Stimulated activated CD8-positive, alpha-beta memory T cell treated with anti-CD3 and anti-CD28 coated beads, Interleukin-7, amount 100 ng/mL, for 1 hour (primary cell): Measurements from ENCODE around the gene RRM1.
"Not testable (repeated sequence)": the region's sequence is repeated elsewhere in the genome, so short reads cannot be mapped to it uniquely, and the experiment has no call there.

Source experiments
- DNase-seq, 2 donors: peaks; one replicate each; pipeline ENCODE4 v3.0.0-alpha.2; 2020; ENCODE audit warnings: low read depth in 2 of 2

Gene RRM1

DNA sequence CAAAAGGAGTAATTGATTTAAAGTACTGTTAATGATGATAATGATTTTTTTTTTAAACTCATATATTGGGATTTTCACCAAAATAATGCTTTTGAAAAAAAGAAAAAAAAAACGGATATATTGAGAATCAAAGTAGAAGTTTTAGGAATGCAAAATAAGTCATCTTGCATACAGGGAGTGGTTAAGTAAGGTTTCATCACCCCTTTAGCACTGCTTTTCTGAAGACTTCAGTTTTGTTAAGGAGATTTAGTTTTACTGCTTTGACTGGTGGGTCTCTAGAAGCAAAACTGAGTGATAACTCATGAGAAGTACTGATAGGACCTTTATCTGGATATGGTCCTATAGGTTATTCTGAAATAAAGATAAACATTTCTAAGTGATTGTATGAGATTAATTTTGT, 43.9 kb downstream of the RRM1 start:
- no peak for DNase-seq

DNA sequence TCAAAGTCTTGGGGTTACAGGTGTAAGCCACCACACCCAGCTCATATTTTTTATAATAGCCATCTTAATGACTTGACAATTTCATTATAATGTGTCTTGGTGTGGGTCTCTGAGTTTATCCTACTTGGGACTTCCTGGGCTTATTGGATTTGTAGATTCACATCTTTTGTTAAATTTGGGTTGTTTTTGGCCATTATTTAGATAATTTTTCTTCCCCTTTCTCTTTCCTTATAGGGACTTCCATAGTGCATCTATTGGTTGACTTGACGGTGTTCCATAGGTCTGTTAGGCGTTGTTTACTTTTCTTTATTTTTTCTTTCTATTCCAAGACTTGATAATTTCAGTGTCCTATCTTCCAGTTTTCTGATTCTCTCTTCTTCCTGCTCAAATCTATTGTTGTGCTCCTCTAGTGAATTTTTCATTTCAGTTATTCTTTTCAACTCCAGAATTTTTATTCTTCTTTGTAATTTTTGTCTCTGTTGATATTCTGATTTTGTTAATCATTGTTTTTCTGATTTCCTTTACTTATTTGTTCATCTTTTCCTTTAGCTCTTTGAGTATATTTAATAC, 45.6 kb downstream of the RRM1 start:
- DNase-seq: no peak

DNA sequence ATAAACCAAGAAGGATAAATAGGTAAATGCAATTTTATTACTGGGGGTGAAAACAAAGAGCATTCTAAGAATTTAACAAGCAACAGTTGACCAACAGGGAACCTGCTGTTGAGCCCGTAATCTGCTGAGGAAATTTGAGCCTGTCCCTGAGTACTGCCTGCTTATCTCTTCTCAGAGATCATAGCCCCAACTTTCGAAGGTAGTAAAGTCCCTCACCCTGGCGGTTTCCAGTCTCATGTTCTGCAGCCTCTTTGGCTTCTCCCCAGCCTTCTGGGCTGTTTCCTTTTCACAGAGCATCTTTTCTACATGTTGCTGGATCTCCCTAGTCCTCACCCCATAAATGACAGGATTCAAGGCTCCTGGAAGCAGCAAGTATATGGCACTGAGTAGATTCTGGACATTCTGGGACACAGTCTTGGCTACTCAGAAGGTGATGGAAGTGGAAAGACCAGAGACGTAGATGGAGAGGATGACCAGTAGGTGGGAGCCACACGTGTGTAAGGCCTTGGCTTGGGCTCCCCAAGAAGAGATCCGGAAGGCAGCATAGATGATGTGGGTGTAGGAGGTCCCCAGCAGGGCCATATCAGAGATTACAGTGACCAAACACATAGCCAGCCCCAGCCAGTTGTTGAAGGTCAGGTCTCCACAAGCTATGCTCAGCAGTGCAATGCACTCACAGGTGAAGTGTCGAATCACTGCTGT, 51.6 kb downstream of the RRM1 start:
- DNase-seq: no peak

DNA sequence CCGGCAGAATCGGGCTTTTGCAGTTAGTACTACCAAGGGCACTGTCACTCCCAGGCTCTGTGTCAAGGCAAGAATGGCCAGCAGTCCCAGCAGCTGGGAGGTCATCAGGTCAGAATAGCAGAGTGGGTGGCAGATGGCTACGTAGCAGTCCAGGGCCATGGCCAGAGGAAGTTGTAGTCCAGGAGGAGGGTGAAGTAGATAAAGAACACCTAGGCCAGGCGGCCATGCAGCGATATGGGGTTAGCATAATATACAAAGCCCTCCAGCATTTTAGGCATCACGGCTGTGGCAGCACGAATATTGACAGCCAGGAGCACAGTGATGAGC, 52.1 kb downstream of the RRM1 start:
- no peak for DNase-seq

DNA sequence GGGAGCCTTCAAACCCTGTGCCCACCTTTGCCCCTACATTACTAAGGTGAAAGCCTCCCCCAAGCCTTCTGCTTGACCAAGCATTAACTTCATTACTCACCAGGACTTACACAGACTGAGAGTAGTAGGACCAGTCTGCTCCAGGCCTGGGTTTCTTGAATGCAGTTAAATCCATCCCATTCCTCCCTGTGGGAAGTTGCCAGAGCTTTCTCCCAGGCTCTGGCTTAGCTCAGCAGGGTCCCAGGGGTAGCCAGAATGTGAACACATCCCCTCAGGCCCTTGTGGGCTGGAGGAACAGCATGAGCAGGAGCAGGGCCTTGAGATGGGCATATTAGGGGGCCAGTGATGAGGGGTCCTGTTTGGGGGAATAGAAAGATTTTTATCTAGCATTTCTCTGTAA, 59.9 kb downstream of the RRM1 start:
- DNase-seq: no peak

DNA sequence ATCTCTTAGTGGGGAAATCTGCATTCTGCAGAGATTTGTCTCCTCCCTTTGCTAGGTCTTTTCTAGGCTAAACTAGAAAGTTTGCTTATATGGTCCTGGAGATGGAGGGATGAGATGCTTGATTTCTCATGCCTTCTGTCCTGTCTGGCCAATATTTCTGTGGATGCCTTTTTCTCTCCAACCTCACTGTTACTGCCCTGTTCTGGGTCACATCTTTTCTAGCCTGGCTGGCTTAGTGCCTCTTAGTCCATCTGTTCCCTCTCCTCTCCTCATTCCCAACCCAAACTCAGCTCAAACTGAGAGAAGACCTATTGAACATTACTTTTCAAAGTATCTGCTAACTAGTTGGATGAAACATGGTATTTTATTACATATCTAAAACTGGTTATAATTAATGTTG, 62.0 kb downstream of the RRM1 start:
- no peak for DNase-seq

DNA sequence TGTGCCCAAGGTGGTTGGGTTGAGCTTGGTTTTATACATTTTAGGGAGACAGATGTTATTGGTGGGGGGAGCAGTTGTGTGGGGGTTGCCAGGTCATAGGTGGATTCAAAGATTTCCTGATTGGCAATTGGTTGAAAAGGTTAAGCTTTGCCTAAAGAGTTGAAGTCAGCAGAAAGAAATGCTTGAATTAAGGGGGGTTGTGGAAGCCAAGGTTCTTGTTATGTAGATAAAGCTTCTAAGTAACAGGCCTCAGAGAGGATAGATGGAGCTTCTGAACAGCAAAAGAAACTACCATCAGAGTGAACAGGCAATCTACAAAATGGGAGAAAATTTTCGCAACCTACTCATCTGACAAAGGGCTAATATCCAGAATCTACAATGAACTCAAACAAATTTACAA, 64.2 kb downstream of the RRM1 start:
- DNase-seq: not testable (repeated sequence)

DNA sequence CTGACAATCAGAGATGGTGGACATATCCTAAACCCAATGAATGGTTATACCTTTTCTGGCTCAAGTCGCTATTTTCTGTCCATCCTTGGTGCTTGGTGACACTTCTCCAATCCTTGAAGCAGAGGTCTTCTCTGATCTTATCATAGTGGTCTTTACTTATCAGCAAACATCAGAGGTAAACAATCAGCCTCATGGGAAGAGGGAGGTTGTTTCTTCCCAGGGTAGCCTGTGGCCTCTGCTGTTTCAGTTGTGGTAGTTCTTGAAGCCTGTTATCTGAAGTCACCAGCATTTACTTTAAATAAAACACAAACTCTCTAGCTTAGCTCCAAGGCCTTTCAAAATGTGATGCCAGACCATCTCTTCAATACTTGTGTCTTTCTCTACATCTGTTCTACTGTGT, 66.7 kb downstream of the RRM1 start:
- DNase-seq: no peak

DNA sequence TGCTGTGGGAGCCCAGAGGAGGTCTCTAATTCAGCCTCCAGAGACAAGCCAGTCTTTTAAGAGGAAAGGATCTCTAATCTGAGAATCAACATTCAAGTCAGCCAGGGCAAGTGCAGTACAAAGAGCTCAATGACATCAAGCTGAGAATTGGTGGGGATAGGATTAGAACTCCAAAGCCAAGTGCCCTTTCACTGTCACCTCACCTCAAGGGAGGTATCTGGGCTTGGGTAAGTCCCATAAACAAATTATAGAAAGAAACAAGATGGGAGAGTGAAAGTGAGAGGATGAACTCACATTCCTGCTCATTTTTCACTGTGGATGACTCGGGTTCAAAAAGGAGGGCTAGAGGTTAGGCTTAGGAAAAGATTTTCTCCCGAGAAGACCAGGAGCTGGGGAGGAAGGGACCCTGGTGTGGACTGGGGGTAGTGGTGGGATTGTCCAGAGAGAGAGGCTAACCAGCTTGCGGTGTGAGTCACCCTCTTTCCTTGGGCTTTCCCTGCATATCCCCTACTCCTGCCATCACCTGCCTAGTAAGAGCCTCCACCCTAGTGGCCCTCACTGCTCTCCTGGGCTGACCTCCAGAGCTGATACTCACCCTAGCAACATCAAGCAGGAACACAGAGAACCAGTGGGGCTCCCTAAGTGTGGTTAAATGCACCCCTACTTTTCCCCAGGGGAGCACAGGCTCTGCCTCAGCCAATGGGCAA, 70.4 kb downstream of the RRM1 start:
- DNase-seq: no peak

DNA sequence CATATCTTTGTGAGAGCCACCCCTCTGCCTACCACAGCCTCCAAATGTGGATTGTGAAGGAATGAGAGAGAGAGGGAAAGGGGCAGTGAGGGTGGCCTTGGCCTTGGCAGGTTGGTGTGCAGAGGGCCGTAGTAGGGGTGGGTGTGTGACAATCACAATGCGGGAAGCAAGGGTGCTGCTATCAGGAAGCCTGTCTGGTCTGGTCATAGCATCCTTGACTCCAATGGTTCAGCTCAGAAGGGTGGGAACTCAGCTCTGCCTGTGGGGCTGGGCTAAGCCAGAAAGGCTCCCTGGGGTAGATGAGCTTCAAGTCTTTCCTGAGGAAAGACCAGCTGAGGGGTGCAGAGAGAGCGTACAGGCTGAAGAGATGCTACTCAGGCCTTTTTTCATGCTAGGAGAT, 72.7 kb downstream of the RRM1 start:
- DNase-seq: no peak

DNA sequence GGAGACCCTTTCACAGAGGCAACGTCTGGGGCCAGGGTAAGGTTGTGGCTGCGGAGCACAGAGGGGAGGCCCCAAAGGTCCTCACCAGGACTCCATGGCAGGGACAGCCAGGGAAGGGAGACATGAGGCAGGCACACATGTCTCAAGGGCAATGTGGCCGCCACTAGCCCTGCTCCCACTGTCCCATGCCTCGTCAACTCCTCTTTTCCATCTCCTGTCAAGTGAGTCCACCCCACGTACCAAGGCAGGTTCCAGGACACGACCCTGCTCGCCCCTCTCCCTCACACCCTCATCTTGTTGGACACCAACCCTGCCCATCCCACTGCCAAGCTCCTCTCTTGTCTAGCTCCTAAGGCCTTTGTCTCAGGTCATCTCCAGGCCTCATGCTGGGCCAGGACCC, 73.2 kb downstream of the RRM1 start:
- DNase-seq: no peak

DNA sequence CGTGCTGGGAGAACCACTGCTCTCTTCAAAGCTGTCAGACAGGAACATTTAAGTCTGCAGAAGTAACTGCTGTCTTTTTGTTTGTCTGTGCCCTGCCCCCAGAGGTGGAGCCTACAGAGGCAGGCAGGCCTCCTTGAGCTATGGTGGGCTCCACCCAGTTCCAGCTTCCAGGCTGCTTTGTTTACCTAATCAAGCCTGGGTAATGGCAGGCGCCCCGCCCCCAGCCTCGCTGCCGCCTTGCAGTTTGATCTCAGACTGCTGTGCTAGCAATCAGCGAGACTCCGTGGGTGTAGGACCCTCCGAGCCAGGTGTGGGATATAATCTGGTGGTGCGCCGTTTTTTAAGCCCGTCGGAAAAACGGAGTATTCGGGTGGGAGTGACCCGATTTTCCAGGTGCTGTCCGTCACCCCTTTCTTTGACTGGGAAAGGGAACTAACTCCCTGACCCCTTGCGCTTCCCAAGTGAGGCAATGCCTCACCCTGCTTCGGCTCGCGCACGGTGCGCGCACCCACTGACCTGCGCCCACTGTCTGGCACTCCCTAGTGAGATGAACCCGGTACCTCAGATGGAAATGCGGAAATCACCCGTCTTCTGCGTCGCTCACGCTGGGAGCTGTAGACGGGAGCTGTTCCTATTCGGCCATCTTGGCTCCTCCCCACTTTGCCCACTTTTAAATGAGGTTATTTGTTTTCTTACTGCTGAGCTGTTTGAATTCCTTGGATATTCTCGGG, 81.2 kb downstream of the RRM1 start:
- DNase-seq: not testable (repeated sequence)

DNA sequence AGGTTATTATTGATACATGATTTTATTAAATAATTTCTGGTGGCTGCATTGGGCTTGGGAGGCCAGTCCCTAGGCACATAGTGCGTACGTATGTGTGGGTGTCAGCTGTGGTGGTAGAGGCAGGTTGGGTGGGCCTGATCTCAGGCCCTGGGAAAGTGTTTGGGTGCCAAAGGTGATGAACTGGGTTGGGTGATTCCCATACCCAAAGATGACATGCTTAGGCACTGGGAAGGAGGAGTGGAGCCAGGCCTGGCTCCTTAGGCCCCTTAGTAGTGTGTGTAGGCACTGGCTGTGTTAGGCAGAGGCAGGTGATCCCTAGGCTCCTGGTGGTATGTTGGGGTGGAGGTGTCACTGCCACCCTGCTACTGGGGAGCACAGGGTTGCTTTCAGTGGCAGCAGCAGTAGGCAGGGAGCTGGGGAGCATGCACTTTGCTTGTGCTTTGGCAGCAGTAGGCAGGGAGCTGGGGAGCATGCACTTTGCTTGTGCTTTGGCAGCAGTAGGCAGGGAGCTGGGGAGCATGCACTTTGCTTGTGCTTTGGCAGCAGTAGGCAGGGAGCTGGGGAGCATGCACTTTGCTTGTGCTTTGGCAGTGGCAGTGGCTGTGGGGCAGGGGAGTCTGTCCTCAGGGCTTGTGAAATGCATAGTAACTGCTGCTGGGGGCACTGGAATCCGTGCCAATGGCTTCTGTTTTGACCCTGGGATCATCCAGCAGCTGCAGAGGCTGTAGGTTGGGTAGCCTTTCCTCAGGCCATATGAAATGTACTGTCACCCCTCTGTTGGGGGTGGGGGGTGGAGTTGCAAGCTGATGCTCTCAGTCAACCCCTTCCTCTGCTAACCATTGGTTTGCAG, 84.4 kb downstream of the RRM1 start:
- no peak for DNase-seq

DNA sequence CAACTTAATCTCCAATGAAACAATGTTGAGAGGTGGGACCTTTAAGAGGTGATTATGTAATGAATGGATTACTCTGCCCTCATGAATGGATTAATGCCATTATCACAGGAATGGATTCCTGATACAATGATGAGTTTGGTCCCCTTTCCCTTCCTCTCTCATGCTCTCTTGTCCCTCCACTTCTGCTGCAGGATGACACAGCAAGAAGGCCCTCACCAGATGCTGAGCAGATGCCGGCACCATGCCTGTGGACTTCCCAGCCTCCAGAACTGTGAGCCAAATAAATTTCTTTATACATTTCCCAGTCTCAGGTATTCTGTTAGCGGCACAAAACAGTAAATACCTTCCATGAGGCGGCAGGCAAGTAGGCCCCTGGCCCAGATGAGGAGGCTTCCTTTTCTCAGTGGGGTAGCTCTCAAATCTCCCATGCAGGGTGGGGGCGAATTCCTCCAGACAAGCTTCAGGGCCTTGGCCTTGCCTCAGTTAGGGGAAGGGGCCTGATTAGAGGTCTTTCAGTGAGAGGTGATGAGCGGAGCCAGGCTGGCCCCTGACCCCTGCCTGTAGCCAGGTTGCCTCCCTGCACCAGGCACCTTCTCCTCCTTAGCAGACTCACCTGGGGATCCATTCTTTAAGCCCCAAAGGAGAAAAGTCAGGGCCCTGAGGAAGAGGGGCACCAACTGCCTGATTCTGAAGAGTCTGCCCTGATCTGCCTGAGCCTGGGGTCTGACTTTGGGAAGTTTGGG, 86.0 kb downstream of the RRM1 start:
- no peak for DNase-seq

DNA sequence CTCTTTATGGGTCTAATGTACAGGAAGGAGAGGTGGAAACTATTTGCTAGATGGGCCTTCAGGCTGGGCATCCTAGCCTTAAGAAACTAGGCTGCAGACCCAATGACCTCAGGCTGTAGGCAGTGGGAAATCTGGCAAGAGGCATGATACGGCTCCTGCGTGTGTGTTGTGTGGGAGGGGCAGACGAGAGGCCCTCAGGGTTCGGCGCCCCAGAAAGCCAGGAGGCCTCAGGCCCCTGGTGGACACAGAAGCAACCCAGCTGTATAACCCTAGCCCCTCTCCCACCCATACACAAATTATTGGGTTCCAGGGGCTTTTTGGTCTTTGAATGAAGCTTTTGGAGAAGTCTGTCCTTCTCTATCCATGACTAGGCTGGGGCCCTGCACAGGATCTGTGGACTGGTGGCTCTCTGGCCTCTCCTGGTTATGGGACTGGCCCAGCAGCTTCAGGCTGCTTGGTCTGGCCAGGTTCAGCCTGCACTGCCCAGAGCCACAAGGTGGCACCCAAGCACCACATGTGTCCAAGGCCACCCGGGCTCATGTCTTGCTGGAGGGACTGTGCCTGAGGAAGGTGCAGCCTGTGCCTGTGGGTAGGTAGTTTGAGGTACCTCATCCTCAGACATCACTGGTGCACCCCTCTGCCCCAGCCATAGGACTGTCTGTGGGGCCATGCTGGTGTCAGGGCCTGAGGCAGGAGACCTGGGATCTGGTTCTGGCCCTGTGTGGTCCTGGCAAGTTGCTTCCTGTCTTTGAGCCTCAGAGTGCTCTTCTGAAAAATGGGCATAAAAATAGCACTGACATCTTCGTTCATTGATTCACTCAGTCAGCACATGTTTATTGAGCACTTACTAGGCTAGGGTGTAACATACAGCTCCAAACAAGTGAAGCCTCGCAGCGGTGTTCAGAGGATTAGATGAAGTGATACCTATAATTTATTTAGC, 87.5 kb downstream of the RRM1 start:
- no peak for DNase-seq

DNA sequence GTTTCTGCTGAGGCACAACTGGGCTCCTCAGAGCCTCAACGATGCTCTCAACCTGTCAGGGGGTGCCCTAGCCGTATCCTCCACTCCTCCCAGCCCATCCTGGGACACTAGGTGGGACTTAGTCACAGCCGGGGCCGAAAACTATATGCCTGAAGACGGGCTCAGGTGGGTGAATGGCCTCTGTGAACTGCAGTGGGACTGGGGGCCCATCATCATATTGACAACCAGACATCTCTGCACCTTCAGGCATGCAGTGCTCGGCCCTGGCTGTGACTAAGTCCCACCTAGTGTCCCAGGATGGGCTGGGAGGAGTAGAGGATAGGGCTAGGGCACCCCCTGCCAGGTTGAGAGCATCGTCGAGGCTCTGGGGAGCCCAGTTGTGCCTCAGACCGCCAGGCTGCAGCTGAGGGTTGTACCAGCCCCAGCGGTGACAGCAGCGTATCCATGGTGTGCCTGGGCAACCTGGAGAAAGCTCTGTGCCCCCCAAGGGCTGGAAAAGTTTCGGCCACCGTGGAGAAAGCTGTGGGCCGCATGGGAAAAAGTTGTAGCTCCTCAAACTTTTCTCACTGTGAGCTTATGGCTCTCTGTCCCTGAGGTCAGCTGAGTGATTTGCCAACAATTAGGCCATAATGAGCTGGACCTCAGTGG, 88.9 kb downstream of the RRM1 start:
- no peak for DNase-seq

DNA sequence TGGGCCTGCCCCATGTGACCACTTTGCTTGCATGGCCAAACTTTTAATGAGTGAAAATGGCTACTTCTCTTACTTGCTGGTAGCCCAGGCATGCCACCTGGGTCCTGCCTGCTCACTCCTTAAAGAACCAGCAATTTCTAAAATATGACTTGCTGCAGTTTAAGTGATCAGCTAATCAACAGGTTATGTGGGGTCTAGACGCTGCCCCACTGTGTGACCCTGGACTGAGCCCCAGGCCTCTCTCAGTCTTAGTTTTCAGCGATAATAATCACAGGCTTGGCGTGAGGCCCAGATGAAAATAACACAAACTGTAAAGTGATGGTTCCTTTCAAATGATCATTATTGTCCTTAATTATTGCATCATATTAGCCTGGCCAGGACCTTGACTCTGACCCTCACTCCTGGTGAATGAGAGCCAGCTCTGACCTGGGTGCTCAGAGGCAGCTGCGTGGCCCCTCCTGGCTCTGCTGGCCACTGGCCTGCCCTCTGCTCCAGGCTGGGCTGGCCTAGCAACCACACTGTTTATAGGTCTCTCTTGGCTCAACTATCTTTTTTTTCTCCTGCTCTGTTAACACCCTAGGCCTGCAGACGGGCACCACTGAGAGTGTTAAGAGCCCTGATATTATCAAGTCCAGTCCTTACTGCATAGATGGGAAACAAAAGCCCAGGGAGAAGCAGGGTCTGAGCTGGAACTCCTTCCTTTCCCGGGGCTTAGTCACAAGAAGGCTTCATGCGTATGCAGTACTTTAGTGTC, 89.7 kb downstream of the RRM1 start:
- DNase-seq: no peak

DNA sequence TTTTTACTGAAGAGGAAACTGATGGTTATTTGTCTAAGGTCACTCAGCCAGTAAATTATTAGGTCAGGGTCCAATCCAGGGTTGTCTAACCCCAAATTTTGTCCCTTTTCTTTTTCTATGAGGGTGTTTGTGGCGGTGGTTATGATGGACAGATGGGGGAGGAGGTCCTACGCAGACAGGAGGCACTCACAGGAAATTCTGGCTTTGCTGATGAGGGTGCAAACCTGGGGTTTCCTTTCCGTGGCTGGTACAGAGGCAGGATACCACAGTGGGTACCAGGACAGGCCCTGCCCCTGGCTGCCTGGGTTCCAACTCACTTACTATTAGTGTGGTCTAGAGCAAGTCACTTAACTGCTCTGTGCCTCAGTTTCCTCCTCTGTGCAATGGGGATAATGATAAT, 91.0 kb downstream of the RRM1 start:
- DNase-seq: no peak
